Measurements from ENCODE around the gene SLC20A1. TPM values are rescaled to one million over a fixed set of nuclear protein-coding genes. Genes with fewer than 3 reads are reported as not detected.

SLC20A1 gene
- polyA plus RNA-seq, 2 donors, result 10.1 to 10.4 TPM

- Histone ChIP-seq H3K4me3 (ENCODE audit: low read depth in 1 of 2, low read length in 2 of 2) (no peak overlapping the region), H3K9me3 (ENCODE audit: control insufficient read depth in 2 of 2, insufficient read depth in 1 of 2, low read depth in 1 of 2, low read length in 1 of 2) (no peaks in the 10 kb centered on the region), H3K36me3 (ENCODE audit: control insufficient read depth in 2 of 2, insufficient read depth in 2 of 2, low read length in 1 of 2) (no peaks in the 10 kb centered on the region), H3K4me1 (ENCODE audit: control insufficient read depth in 2 of 2, insufficient read depth in 2 of 2, low read length in 1 of 2) (no peaks in the 10 kb centered on the region), H3K27me3 (ENCODE audit: control insufficient read depth in 1 of 2, insufficient read depth in 2 of 2, low read length in 2 of 2) (no peaks in the 10 kb centered on the region), H3K27ac (ENCODE audit: low read depth in 2 of 2, low read length in 1 of 2) (no peak overlapping the region)
- WGBS, 2 donors, result 81% methylated on average over 16 of the region's 16 CpGs
Measured at GRCh38 chr2:112634153-112634873, 11.4 kb upstream of the SLC20A1 start.

- H3K4me1 ChIP-seq (ENCODE audit: control insufficient read depth in 2 of 2, insufficient read depth in 2 of 2, low read length in 1 of 2), result no peaks in the 10 kb centered on the region
- no peak overlapping the region for H3K27ac ChIP-seq (ENCODE audit: low read depth in 2 of 2, low read length in 1 of 2)
- H3K36me3 ChIP-seq (ENCODE audit: control insufficient read depth in 2 of 2, insufficient read depth in 2 of 2, low read length in 1 of 2), result no peaks in the 10 kb centered on the region
- 93 to 96% methylated on average over 6 of the region's 6 CpGs for WGBS, 2 donors
- H3K4me3 ChIP-seq (ENCODE audit: low read depth in 1 of 2, low read length in 2 of 2), result no peak overlapping the region
- H3K9me3 ChIP-seq (ENCODE audit: control insufficient read depth in 2 of 2, insufficient read depth in 1 of 2, low read depth in 1 of 2, low read length in 1 of 2), result no peaks in the 10 kb centered on the region
- no peaks in the 10 kb centered on the region for H3K27me3 ChIP-seq (ENCODE audit: control insufficient read depth in 1 of 2, insufficient read depth in 2 of 2, low read length in 2 of 2)
Measured at GRCh38 chr2:112634874-112635157, 10.9 kb upstream of the SLC20A1 start.

GRCh38 chr2:112636605-112637288, 9.0 kb upstream of the SLC20A1 start:
- 71 to 82% methylated on average over 7 of the region's 7 CpGs for WGBS, 2 donors
- Histone ChIP-seq H3K27ac (ENCODE audit: low read depth in 2 of 2, low read length in 1 of 2) (no peak overlapping the region), H3K4me1 (ENCODE audit: control insufficient read depth in 2 of 2, insufficient read depth in 2 of 2, low read length in 1 of 2) (no peaks in the 10 kb centered on the region), H3K27me3 (ENCODE audit: control insufficient read depth in 1 of 2, insufficient read depth in 2 of 2, low read length in 2 of 2) (no peaks in the 10 kb centered on the region), H3K4me3 (ENCODE audit: low read depth in 1 of 2, low read length in 2 of 2) (no peak overlapping the region), H3K36me3 (ENCODE audit: control insufficient read depth in 2 of 2, insufficient read depth in 2 of 2, low read length in 1 of 2) (no peaks in the 10 kb centered on the region), H3K9me3 (ENCODE audit: control insufficient read depth in 2 of 2, insufficient read depth in 1 of 2, low read depth in 1 of 2, low read length in 1 of 2) (no peaks in the 10 kb centered on the region)

GRCh38 chr2:112637289-112637660, 8.5 kb upstream of the SLC20A1 start:
- Histone ChIP-seq H3K27ac (ENCODE audit: low read depth in 2 of 2, low read length in 1 of 2) (no peak overlapping the region), H3K36me3 (ENCODE audit: control insufficient read depth in 2 of 2, insufficient read depth in 2 of 2, low read length in 1 of 2) (no peaks in the 10 kb centered on the region), H3K4me1 (ENCODE audit: control insufficient read depth in 2 of 2, insufficient read depth in 2 of 2, low read length in 1 of 2) (no peaks in the 10 kb centered on the region), H3K9me3 (ENCODE audit: control insufficient read depth in 2 of 2, insufficient read depth in 1 of 2, low read depth in 1 of 2, low read length in 1 of 2) (no peaks in the 10 kb centered on the region), H3K4me3 (ENCODE audit: low read depth in 1 of 2, low read length in 2 of 2) (no peak overlapping the region), H3K27me3 (ENCODE audit: control insufficient read depth in 1 of 2, insufficient read depth in 2 of 2, low read length in 2 of 2) (no peaks in the 10 kb centered on the region)
- 82 to 86% methylated on average over 4 of the region's 4 CpGs for WGBS, 2 donors

- Histone ChIP-seq H3K4me1 (ENCODE audit: control insufficient read depth in 2 of 2, insufficient read depth in 2 of 2, low read length in 1 of 2) (no peaks in the 10 kb centered on the region), H3K27ac (ENCODE audit: low read depth in 2 of 2, low read length in 1 of 2) (no peak overlapping the region), H3K36me3 (ENCODE audit: control insufficient read depth in 2 of 2, insufficient read depth in 2 of 2, low read length in 1 of 2) (no peaks in the 10 kb centered on the region), H3K4me3 (ENCODE audit: low read depth in 1 of 2, low read length in 2 of 2) (no peak overlapping the region), H3K27me3 (ENCODE audit: control insufficient read depth in 1 of 2, insufficient read depth in 2 of 2, low read length in 2 of 2) (no peaks in the 10 kb centered on the region), H3K9me3 (ENCODE audit: control insufficient read depth in 2 of 2, insufficient read depth in 1 of 2, low read depth in 1 of 2, low read length in 1 of 2) (no peaks in the 10 kb centered on the region)
- WGBS, 2 donors, result 87 to 89% methylated on average over 3 of the region's 3 CpGs
Measured at GRCh38 chr2:112639936-112640335, 5.8 kb upstream of the SLC20A1 start.

GRCh38 chr2:112640467-112640799, 5.3 kb upstream of the SLC20A1 start:
- 93 to 95% methylated on average over 2 of the region's 2 CpGs for WGBS, 2 donors
- H3K4me1 ChIP-seq (ENCODE audit: control insufficient read depth in 2 of 2, insufficient read depth in 2 of 2, low read length in 1 of 2), result no peaks in the 10 kb centered on the region
- no peak overlapping the region for H3K4me3 ChIP-seq (ENCODE audit: low read depth in 1 of 2, low read length in 2 of 2)
- no peaks in the 10 kb centered on the region for H3K9me3 ChIP-seq (ENCODE audit: control insufficient read depth in 2 of 2, insufficient read depth in 1 of 2, low read depth in 1 of 2, low read length in 1 of 2)
- H3K27me3 ChIP-seq (ENCODE audit: control insufficient read depth in 1 of 2, insufficient read depth in 2 of 2, low read length in 2 of 2), result no peaks in the 10 kb centered on the region
- no peaks in the 10 kb centered on the region for H3K36me3 ChIP-seq (ENCODE audit: control insufficient read depth in 2 of 2, insufficient read depth in 2 of 2, low read length in 1 of 2)
- no peak overlapping the region for H3K27ac ChIP-seq (ENCODE audit: low read depth in 2 of 2, low read length in 1 of 2)

GRCh38 chr2:112640800-112641675, 4.7 kb upstream of the SLC20A1 start:
- no peak overlapping the region for H3K4me3 ChIP-seq (ENCODE audit: low read depth in 1 of 2, low read length in 2 of 2)
- H3K27me3 ChIP-seq (ENCODE audit: control insufficient read depth in 1 of 2, insufficient read depth in 2 of 2, low read length in 2 of 2), result no peaks in the 10 kb centered on the region
- no peaks in the 10 kb centered on the region for H3K36me3 ChIP-seq (ENCODE audit: control insufficient read depth in 2 of 2, insufficient read depth in 2 of 2, low read length in 1 of 2)
- 61 to 69% methylated on average over 8 of the region's 8 CpGs for WGBS, 2 donors
- H3K27ac ChIP-seq (ENCODE audit: low read depth in 2 of 2, low read length in 1 of 2), result no peak overlapping the region
- H3K9me3 ChIP-seq (ENCODE audit: control insufficient read depth in 2 of 2, insufficient read depth in 1 of 2, low read depth in 1 of 2, low read length in 1 of 2), result no peaks in the 10 kb centered on the region
- no peaks in the 10 kb centered on the region for H3K4me1 ChIP-seq (ENCODE audit: control insufficient read depth in 2 of 2, insufficient read depth in 2 of 2, low read length in 1 of 2)

GRCh38 chr2:112641701-112642100, 4.0 kb upstream of the SLC20A1 start:
- no peaks in the 10 kb centered on the region for H3K36me3 ChIP-seq (ENCODE audit: control insufficient read depth in 2 of 2, insufficient read depth in 2 of 2, low read length in 1 of 2)
- no peaks in the 10 kb centered on the region for H3K4me1 ChIP-seq (ENCODE audit: control insufficient read depth in 2 of 2, insufficient read depth in 2 of 2, low read length in 1 of 2)
- no peaks in the 10 kb centered on the region for H3K27me3 ChIP-seq (ENCODE audit: control insufficient read depth in 1 of 2, insufficient read depth in 2 of 2, low read length in 2 of 2)
- no peak overlapping the region for H3K27ac ChIP-seq (ENCODE audit: low read depth in 2 of 2, low read length in 1 of 2)
- no peak overlapping the region for H3K4me3 ChIP-seq (ENCODE audit: low read depth in 1 of 2, low read length in 2 of 2)
- H3K9me3 ChIP-seq (ENCODE audit: control insufficient read depth in 2 of 2, insufficient read depth in 1 of 2, low read depth in 1 of 2, low read length in 1 of 2), result no peaks in the 10 kb centered on the region
- 26 to 46% methylated on average over 2 of the region's 2 CpGs for WGBS, 2 donors

- no peaks in the 10 kb centered on the region for H3K4me1 ChIP-seq (ENCODE audit: control insufficient read depth in 2 of 2, insufficient read depth in 2 of 2, low read length in 1 of 2)
- 89 to 90% methylated on average over 5 of the region's 5 CpGs for WGBS, 2 donors
- no peaks in the 10 kb centered on the region for H3K36me3 ChIP-seq (ENCODE audit: control insufficient read depth in 2 of 2, insufficient read depth in 2 of 2, low read length in 1 of 2)
- no peak overlapping the region for H3K4me3 ChIP-seq (ENCODE audit: low read depth in 1 of 2, low read length in 2 of 2)
- H3K27me3 ChIP-seq (ENCODE audit: control insufficient read depth in 1 of 2, insufficient read depth in 2 of 2, low read length in 2 of 2), result no peaks in the 10 kb centered on the region
- no peaks in the 10 kb centered on the region for H3K9me3 ChIP-seq (ENCODE audit: control insufficient read depth in 2 of 2, insufficient read depth in 1 of 2, low read depth in 1 of 2, low read length in 1 of 2)
- H3K27ac ChIP-seq (ENCODE audit: low read depth in 2 of 2, low read length in 1 of 2), result no peak overlapping the region
Measured at GRCh38 chr2:112642561-112642960, 3.2 kb upstream of the SLC20A1 start.

Data from esophagus (tissue), 2 donors.